Neural cell (in vitro differentiated cells): Measurements from ENCODE around the gene PDHX. TPM values are rescaled to one million over a fixed set of nuclear protein-coding genes. Genes with fewer than 3 reads are reported as not detected.

Source experiments
- H2AFZ ChIP-seq: fragments of 200-600, 300-800 bp; sonication (generic), shearing (Covaris generic); 2 replicates; pipeline ENCODE4 v1.6.0; 2014; ENCODE audit warnings: low read depth, mild to moderate bottlenecking, antibody characterized with exemption, low read length, moderate library complexity
- H3F3A ChIP-seq: fragments of 200-600 bp; shearing (Covaris generic); 2 replicates; pipeline ENCODE4 v1.6.1; 2016; ENCODE audit warnings: mild to moderate bottlenecking, moderate library complexity, mixed read lengths, antibody characterized with exemption, low read length; ENCODE audit not compliant: insufficient read depth, poor library complexity, severe bottlenecking
- H3K27ac ChIP-seq: fragments of 200-600, 300-800 bp; sonication (generic), shearing (Covaris generic); 2 replicates; pipeline ENCODE4 v1.5.1; 2014; ENCODE audit warnings: mild to moderate bottlenecking, low read length, moderate library complexity
- H3K27me3 ChIP-seq: fragments of 300-800, 200-600 bp; sonication (generic), shearing (Covaris generic); 2 replicates; pipeline ENCODE4 v1.6.0; 2014; ENCODE audit warnings: mild to moderate bottlenecking, low read depth, low read length, moderate library complexity; ENCODE audit not compliant: insufficient read depth
- H3K36me3 ChIP-seq: fragments of 300-800, 200-600 bp; sonication (generic), shearing (Covaris generic); 2 replicates; pipeline ENCODE4 v1.5.1; 2014; ENCODE audit warnings: mild to moderate bottlenecking, antibody characterized with exemption, low read length, moderate library complexity; ENCODE audit not compliant: insufficient read depth
- H3K4me2 ChIP-seq: fragments of 300-800, 200-600 bp; sonication (generic), shearing (Covaris generic); 2 replicates; pipeline ENCODE4 v1.6.0; 2014; ENCODE audit warnings: mild to moderate bottlenecking, low read length
- H3K4me3 ChIP-seq: fragments of 300-800, 200-600 bp; sonication (generic), shearing (Covaris generic); 2 replicates; pipeline ENCODE4 v1.5.1; 2014; ENCODE audit warnings: mild to moderate bottlenecking, low read length, moderate library complexity
- H3K79me2 ChIP-seq: fragments of 200-600 bp; shearing (Covaris generic); replicated peaks from 2 replicates; pipeline ENCODE4 v1.6.0; 2014; ENCODE audit warnings: mild to moderate bottlenecking, low read length, moderate library complexity; ENCODE audit not compliant: insufficient read depth
- H3K9ac ChIP-seq: fragments of 300-800, 200-600 bp; sonication (generic), shearing (Covaris generic); 2 replicates; pipeline ENCODE4 v1.6.1; 2016; ENCODE audit warnings: mild to moderate bottlenecking, low read length, mixed read lengths
- H3K9me2 ChIP-seq: fragments of 200-600 bp; shearing (Covaris generic); 2 replicates; pipeline ENCODE4 v1.6.1; 2016; ENCODE audit warnings: mild to moderate bottlenecking, low read length, mixed read lengths; ENCODE audit not compliant: insufficient read depth
- H3K9me3 ChIP-seq: fragments of 200-600, 300-800 bp; sonication (generic), shearing (Covaris generic); 2 replicates; pipeline ENCODE4 v1.6.1; 2016; ENCODE audit warnings: mild to moderate bottlenecking, mixed run types, low read length, moderate library complexity, mixed read lengths
- H4K20me1 ChIP-seq: fragments of 200-600 bp; shearing (Covaris generic); 2 replicates; pipeline ENCODE4 v1.6.1; 2016; ENCODE audit warnings: mild to moderate bottlenecking, mixed run types; ENCODE audit not compliant: insufficient read depth
- EP300 ChIP-seq: fragments of 450-650 bp; conservative IDR thresholded peaks from 2 replicates; pipeline ENCODE4 v1.6.1; 2014; ENCODE audit warnings: antibody characterized with exemption, mild to moderate bottlenecking, moderate library complexity; ENCODE audit not compliant: poor library complexity, severe bottlenecking
- EZH2 ChIP-seq: fragments of 200-600, 300-800 bp; shearing (Covaris generic), sonication (generic); IDR thresholded peaks from 2 replicates; pipeline ENCODE4 v1.6.1; 2014; ENCODE audit warnings: antibody characterized with exemption, low read length, borderline replicate concordance, mild to moderate bottlenecking; ENCODE audit not compliant: insufficient read depth, poor library complexity, severe bottlenecking
- MXI1 ChIP-seq: fragments of 450-650 bp; conservative IDR thresholded peaks from 2 replicates; pipeline ENCODE4 v1.6.1; 2014; ENCODE audit warnings: antibody characterized with exemption, mild to moderate bottlenecking; ENCODE audit not compliant: poor library complexity, severe bottlenecking
- POLR2AphosphoS5 ChIP-seq: IDR thresholded peaks from 2 replicates; pipeline ENCODE4 v1.6.1; 2012
- RAD21 ChIP-seq: fragments of 450-650 bp; conservative IDR thresholded peaks from 2 replicates; pipeline ENCODE4 v1.6.1; 2014; ENCODE audit warnings: antibody characterized with exemption, mild to moderate bottlenecking, moderate library complexity
- REST ChIP-seq: IDR thresholded peaks from 2 replicates; pipeline ENCODE4 v1.6.1; 2012; ENCODE audit warnings: borderline replicate concordance
- SMC3 ChIP-seq: fragments of 450-650 bp; conservative IDR thresholded peaks from 2 replicates; pipeline ENCODE4 v1.6.1; 2014; ENCODE audit warnings: antibody characterized with exemption, mild to moderate bottlenecking, moderate library complexity; ENCODE audit not compliant: poor library complexity
- TAF1 ChIP-seq: IDR thresholded peaks from 2 replicates; pipeline ENCODE4 v1.6.1; 2012; ENCODE audit warnings: low read depth
- polyA plus RNA-seq: library from polyadenylated mRNA; depleted of rRNA; stranded (reverse); fragments of >200 nt; gene quantifications from 2 replicates; pipeline ENCODE4 v1.2.3, GENCODE V29; 2014
- TF ChIP-seq, protein P1 (sequence below): fragments of 450-650 bp; IDR thresholded peaks from 2 replicates; pipeline ENCODE4 v1.5.1; 2014; ENCODE audit warnings: antibody characterized with exemption, mild to moderate bottlenecking, moderate library complexity; ENCODE audit not compliant: poor library complexity, severe bottlenecking

Gene PDHX
- polyA plus RNA-seq, 1 donor from 2014 or later, result 59.8 TPM

GRCh38 chr11:34984514-34984913 lies 68.1 kb downstream of the PDHX start:
- Histone ChIP-seq H3K36me3 (peaks cover 8% of the 10 kb centered on the region), H3K9me3 (no peaks in the 10 kb centered on the region), H3K9ac (no peak overlapping the region), H2AFZ (no peak overlapping the region), H3K27me3 (no peaks in the 10 kb centered on the region), H3K4me2 (no peak overlapping the region), H3K9me2 (no peaks in the 10 kb centered on the region), H4K20me1 (no peaks in the 10 kb centered on the region), H3F3A (no peaks in the 10 kb centered on the region), H3K79me2 (no peaks in the 10 kb centered on the region), H3K27ac (no peak overlapping the region), H3K4me3 (no peak overlapping the region)
- no peak for TF ChIP-seq RAD21
- no peak for TF ChIP-seq MXI1
- no peak for TF ChIP-seq REST
- no peak for TF ChIP-seq POLR2AphosphoS5
- TF ChIP-seq, protein P1, sequence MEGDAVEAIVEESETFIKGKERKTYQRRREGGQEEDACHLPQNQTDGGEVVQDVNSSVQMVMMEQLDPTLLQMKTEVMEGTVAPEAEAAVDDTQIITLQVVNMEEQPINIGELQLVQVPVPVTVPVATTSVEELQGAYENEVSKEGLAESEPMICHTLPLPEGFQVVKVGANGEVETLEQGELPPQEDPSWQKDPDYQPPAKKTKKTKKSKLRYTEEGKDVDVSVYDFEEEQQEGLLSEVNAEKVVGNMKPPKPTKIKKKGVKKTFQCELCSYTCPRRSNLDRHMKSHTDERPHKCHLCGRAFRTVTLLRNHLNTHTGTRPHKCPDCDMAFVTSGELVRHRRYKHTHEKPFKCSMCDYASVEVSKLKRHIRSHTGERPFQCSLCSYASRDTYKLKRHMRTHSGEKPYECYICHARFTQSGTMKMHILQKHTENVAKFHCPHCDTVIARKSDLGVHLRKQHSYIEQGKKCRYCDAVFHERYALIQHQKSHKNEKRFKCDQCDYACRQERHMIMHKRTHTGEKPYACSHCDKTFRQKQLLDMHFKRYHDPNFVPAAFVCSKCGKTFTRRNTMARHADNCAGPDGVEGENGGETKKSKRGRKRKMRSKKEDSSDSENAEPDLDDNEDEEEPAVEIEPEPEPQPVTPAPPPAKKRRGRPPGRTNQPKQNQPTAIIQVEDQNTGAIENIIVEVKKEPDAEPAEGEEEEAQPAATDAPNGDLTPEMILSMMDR, result no peak
- no peak for TF ChIP-seq SMC3
- TF ChIP-seq TAF1, result no peak
- TF ChIP-seq EP300, result no peak
- TF ChIP-seq EZH2, result no peak

DNA sequence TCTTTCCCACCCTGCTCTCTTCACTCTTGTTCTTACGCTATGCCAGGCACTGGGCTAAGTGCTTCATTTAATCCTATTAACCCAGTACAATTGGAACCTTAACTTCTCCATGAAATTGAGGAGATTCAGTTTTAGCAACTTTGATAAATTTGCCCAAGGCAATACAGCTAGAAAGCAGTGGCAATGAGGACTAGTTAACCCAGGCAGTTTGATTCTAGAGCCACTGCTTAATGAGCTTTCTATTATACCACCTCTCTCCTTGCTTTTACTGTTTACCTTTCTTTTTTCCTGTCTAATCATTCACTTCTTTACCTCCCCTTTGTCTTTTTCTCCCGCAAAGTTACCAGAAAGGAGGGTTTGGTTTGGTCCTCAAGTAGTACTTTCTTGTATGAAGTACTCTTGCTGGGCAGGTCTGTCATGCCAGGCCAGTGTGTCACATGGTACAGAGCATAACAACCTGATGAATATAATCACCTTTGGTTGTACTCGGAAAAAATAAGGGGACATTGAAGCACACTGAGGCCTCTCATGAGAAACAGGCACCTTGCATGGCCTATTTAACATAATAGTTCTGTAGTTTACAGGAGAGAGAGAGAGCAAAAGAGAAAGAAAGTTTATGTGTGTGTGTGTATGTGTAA lies 70.6 kb downstream of the PDHX start:
- Histone ChIP-seq H2AFZ (no peak overlapping the region), H3K27ac (no peak overlapping the region), H3K79me2 (no peaks in the 10 kb centered on the region), H3F3A (no peaks in the 10 kb centered on the region), H3K27me3 (no peaks in the 10 kb centered on the region), H3K36me3 (peaks cover 8% of the 10 kb centered on the region), H3K4me3 (no peak overlapping the region), H3K9ac (no peak overlapping the region), H3K9me2 (no peaks in the 10 kb centered on the region), H4K20me1 (no peaks in the 10 kb centered on the region), H3K4me2 (no peak overlapping the region), H3K9me3 (no peaks in the 10 kb centered on the region)
- TF ChIP-seq POLR2AphosphoS5 (no peak), REST (no peak), SMC3 (no peak), RAD21 (no peak), EZH2 (no peak), TAF1 (no peak), MXI1 (no peak), EP300 (no peak)
- TF ChIP-seq, protein P1, result no peak
